GM06990 (cell line): Measurements from ENCODE around the gene C2orf42.

Source experiments
- DNase-seq: peaks from one replicate; pipeline ENCODE4 v3.0.0-alpha.2; 2011; ENCODE audit not compliant: insufficient read length; ENCODE audit errors: extremely low read depth
- H3K27me3 ChIP-seq: replicated peaks from 2 replicates; pipeline ENCODE4 v1.6.0; 2011; ENCODE audit warnings: low read length; ENCODE audit not compliant: control insufficient read depth, insufficient read depth
- H3K36me3 ChIP-seq: 2 replicates; pipeline ENCODE4 v1.5.1; 2011; ENCODE audit warnings: low read length; ENCODE audit not compliant: control insufficient read depth, insufficient read depth
- H3K4me3 ChIP-seq: replicated peaks from 2 replicates; pipeline ENCODE4 v1.5.1; 2011; ENCODE audit warnings: low read depth, mild to moderate bottlenecking, control low read depth, low read length
- TF ChIP-seq, protein P1 (sequence below): IDR thresholded peaks from 2 replicates; pipeline ENCODE4 v1.5.1; 2011; ENCODE audit warnings: low read length, control low read depth, mild to moderate bottlenecking, inconsistent platforms; ENCODE audit not compliant: insufficient read depth, poor library complexity, severe bottlenecking

Gene C2orf42

GRCh38 chr2:70144443-70145143, 46.2 kb downstream of the C2orf42 start:
- no peaks in the 10 kb centered on the region for H3K36me3 ChIP-seq
- no peak for DNase-seq
- H3K4me3 ChIP-seq, result no peak overlapping the region
- H3K27me3 ChIP-seq, result no peaks in the 10 kb centered on the region
- TF ChIP-seq, protein P1, sequence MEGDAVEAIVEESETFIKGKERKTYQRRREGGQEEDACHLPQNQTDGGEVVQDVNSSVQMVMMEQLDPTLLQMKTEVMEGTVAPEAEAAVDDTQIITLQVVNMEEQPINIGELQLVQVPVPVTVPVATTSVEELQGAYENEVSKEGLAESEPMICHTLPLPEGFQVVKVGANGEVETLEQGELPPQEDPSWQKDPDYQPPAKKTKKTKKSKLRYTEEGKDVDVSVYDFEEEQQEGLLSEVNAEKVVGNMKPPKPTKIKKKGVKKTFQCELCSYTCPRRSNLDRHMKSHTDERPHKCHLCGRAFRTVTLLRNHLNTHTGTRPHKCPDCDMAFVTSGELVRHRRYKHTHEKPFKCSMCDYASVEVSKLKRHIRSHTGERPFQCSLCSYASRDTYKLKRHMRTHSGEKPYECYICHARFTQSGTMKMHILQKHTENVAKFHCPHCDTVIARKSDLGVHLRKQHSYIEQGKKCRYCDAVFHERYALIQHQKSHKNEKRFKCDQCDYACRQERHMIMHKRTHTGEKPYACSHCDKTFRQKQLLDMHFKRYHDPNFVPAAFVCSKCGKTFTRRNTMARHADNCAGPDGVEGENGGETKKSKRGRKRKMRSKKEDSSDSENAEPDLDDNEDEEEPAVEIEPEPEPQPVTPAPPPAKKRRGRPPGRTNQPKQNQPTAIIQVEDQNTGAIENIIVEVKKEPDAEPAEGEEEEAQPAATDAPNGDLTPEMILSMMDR, result no peak

DNA sequence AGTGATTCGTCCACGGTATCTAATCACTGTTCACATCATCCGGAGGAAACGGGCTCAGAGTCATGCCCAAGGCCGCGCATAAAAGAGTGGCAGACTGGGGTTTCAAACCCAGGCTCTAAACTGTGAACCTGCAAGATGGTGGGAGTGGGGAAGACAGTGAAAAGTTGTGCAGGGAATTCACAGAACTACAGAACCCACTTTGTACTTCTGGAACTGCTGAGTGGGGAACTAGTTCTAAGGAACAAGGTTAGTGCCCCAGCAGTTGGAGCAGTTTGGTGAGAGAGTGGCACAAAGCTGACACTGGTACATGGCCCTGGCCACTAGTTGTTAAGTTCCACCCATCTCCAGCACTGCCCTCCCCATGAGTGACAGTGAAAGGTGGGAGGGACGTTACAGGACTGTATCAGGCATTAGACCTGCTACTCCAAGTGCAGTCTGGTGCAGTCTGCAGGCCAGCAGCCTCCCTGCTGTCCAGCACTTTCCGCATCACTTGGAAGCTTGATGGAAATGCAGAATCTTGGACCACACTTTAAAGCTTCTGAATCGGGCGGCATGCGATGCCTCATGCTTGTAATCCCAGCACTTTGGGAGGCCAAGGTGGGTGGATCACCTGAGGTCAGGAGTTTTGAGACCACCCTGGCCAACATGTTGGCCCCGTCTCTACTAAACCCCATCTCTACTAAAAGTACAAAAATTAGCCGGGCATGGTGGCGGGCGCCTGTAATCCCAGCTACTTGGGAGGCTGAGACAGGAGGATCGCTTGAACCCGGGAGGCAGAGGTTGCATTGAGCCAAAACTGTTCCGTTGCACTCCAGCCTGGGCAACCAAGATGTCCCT, 47.3 kb downstream of the C2orf42 start:
- TF ChIP-seq, protein P1, result no peak
- peak overlapping the region; percentile 57 for H3K4me3 ChIP-seq
- DNase-seq, result no peak

GRCh38 chr2:70142590-70143313, 48.1 kb downstream of the C2orf42 start:
- Histone ChIP-seq H3K36me3 (no peaks in the 10 kb centered on the region), H3K27me3 (no peaks in the 10 kb centered on the region), H3K4me3 (peak overlapping the region; percentile 70)
- TF ChIP-seq, protein P1, result peak; percentile 96
- DNase-seq, result peak; percentile 100

More for the DNA sequence above, 47.3 kb downstream of the C2orf42 start:
- Histone ChIP-seq H3K27me3 (no peaks in the 10 kb centered on the region), H3K36me3 (no peaks in the 10 kb centered on the region)

- no peaks in the 10 kb centered on the region for H3K36me3 ChIP-seq
- TF ChIP-seq, protein P1, result no peak
- no peaks in the 10 kb centered on the region for H3K27me3 ChIP-seq
- H3K4me3 ChIP-seq, result peak overlapping the region; percentile 70
- DNase-seq, result no peak
Measured at GRCh38 chr2:70141902-70142589, 48.8 kb downstream of the C2orf42 start.

GRCh38 chr2:70141212-70141901, 49.5 kb downstream of the C2orf42 start:
- TF ChIP-seq, protein P1, result peak; percentile 63
- Histone ChIP-seq H3K36me3 (no peaks in the 10 kb centered on the region), H3K27me3 (no peaks in the 10 kb centered on the region), H3K4me3 (peak overlapping the region; percentile 70)
- peak; percentile 75 for DNase-seq
